GM13977 (cell line): ENCODE measurements around the gene ALDH2.
"Not testable (repeated sequence)": the region's sequence is repeated elsewhere in the genome, so short reads cannot be mapped to it uniquely, and the experiment has no call there.

Source experiments
- DNase-seq: peaks from one replicate; pipeline ENCODE4 v3.0.0; 2012; ENCODE audit warnings: low spot score
- CTCF ChIP-seq: IDR thresholded peaks from 2 replicates; pipeline ENCODE4 v1.5.1; 2012; ENCODE audit warnings: mild to moderate bottlenecking, control low read depth; ENCODE audit not compliant: insufficient read depth; ENCODE audit errors: extremely low read depth, missing control alignments
- in situ Hi-C: fragments of 300-500 bp; cut with MboI; formaldehyde crosslinking; loops from one replicate; pipeline ENCODE4 v1.12.0; 2022; ENCODE audit warnings: low sequenced_read_pairs, low pct_unique_long_range_greater_than_20kb, mixed read lengths, inconsistent platforms; ENCODE audit not compliant: unreplicated experiment

Gene ALDH2

GRCh38 chr12:111733340-111733915 is 33.3 kb upstream of the ALDH2 start:
- in situ Hi-C loops: no loop called here
- no peak for TF ChIP-seq CTCF
- no peak for DNase-seq

- in situ Hi-C loops, DNase-seq: not testable (repeated sequence)
Measured at GRCh38 chr12:111739524-111739923, 27.2 kb upstream of the ALDH2 start.

- no peak for TF ChIP-seq CTCF
- in situ Hi-C loops: no loop called here
- DNase-seq: no peak
Measured at GRCh38 chr12:111741235-111741812, 25.4 kb upstream of the ALDH2 start.

GRCh38 chr12:111745211-111745610 is 21.5 kb upstream of the ALDH2 start:
- TF ChIP-seq CTCF: no peak
- no peak for DNase-seq
- in situ Hi-C loops: no loop called here

- no peak for TF ChIP-seq CTCF
- in situ Hi-C loops: no loop called here
- DNase-seq: no peak
Measured at GRCh38 chr12:111747333-111747732, 19.4 kb upstream of the ALDH2 start.

GRCh38 chr12:111748151-111748672 is 18.5 kb upstream of the ALDH2 start:
- no peak for DNase-seq
- in situ Hi-C loops: no loop called here
- TF ChIP-seq CTCF: no peak

GRCh38 chr12:111748867-111749266 is 17.9 kb upstream of the ALDH2 start:
- in situ Hi-C loops: no loop called here
- no peak for TF ChIP-seq CTCF
- no peak for DNase-seq
